HG02588 (cell line): ENCODE measurements around the gene CPN2.

Source experiments
- ATAC-seq: cut with Tn5 transposase; IDR thresholded peaks from one replicate; pipeline ENCODE4 v1.9.1; 2021; ENCODE audit warnings: mild to moderate bottlenecking, moderate library complexity; ENCODE audit not compliant: unreplicated experiment

Gene CPN2

GRCh38 chr3:194357681-194358080 is 6.6 kb upstream of the CPN2 start:
- no peak for ATAC-seq

DNA sequence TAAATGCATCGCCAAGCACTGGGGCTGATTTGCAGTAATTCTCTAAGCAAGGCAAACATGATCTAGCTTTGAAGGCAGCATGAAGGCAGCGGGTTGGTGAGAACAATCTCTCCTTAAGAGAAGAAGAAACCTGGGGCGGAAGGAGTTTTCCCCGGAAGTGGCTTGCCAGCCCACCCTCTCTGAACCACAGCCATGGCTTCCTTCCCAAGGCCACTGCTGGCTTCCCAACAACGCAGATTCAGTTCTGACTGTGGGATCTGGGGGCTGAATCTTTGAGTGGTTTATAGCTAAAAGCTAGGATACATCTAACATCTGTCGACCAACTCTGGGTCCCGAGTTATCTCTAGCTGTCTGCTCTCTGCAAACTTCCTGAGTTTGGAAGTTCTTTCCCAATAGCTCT is 4.3 kb upstream of the CPN2 start:
- no peak for ATAC-seq

GRCh38 chr3:194354315-194354714 is 3.2 kb upstream of the CPN2 start:
- ATAC-seq: no peak

GRCh38 chr3:194352667-194353246 is 1.6 kb upstream of the CPN2 start:
- no peak for ATAC-seq

GRCh38 chr3:194351952-194352536 is 916 bp upstream of the CPN2 start:
- no peak for ATAC-seq

- ATAC-seq: no peak
These were observed 429 bp downstream of the CPN2 start for GRCh38 chr3:194350726-194351071.

GRCh38 chr3:194348354-194348753 is 2.8 kb downstream of the CPN2 start:
- no peak for ATAC-seq

- no peak for ATAC-seq
These were observed 4.5 kb downstream of the CPN2 start for GRCh38 chr3:194346621-194347020.

DNA sequence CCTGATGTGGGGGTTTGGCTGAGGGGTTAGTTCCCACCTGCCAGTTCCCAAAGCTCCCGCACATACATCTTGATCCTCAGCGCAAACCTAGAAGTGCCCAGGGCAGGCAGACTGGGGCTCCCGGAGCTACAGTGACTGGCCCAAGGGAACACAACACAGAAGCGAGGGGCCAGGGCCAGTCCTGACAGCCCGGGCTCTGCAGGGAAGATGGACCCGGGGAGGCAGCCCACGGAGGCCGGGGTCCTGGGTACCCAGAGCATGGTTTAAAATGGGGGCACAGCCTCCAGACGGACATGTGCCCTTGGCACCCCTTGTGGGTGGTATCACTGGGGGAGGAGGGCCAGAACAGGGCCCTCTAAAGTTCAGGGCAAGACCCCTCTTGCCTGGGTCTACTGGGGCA is 5.1 kb downstream of the CPN2 start:
- ATAC-seq: no peak

DNA sequence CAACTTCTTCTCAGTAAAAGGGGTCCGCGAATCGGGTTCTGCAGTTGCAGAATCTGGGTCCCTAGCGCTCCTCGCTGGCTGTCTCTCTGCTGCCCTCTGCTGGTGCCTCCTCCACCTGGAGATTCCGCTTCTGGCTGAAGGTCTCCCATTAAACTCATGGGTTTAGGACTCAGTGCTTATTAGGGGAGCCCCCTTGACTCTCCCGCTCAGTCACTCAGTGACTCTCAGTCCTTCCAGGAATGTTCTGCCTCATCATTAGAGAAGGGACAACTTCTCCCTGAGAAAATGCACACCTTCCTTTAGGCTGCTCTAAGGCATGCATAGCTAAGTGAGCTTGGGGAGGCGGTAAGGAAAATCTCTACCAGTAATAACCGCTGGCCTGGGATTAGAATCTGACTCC is 7.1 kb downstream of the CPN2 start:
- ATAC-seq: peak; percentile 69

DNA sequence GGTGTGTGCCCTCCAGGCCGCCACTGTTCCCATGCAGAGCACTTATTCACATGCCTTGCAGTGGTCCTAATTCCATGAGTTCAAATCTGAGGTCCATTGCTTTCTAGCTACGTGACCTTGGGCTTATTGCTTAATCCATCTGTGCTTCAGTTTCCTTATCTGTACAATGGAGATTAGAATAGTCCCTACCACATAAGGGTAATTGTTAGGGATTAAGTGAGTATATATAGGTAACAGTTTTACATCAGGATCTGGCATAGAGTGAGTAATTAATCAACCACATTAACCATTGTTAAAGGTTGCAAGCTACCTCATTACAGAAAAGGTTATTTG is 7.6 kb downstream of the CPN2 start:
- no peak for ATAC-seq

DNA sequence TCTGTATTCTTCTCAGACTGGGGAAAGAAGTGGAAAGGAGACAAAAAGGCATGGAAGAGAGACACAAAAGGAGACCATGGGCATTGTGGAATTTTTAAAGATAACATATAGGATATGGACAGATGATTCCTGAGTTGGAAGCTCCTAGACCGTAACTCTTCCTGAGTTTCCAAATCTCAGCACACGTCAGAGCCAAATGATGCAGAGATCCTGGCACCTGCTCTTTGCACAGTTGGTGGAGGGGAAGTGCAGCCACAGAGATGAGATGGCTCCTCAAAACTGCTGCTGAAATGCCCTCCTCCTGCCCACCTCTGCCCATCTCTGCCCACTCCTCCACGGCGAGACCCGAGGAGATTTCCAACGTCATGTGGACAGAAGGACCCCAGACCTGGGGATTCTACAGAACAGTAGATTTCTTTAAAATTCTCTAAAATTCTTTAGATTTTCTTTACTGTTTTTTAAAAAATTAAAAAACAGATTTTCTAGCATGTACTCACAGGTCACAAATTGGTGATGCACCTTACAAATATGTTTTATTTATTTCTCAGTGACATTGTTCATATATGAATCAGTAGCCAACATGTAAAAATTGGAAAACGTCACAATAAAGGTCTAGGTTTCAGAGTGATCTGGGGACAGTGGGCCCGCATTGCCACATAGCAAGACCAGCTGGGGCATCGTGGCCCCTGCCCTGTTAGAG is 8.1 kb downstream of the CPN2 start:
- ATAC-seq: no peak

DNA sequence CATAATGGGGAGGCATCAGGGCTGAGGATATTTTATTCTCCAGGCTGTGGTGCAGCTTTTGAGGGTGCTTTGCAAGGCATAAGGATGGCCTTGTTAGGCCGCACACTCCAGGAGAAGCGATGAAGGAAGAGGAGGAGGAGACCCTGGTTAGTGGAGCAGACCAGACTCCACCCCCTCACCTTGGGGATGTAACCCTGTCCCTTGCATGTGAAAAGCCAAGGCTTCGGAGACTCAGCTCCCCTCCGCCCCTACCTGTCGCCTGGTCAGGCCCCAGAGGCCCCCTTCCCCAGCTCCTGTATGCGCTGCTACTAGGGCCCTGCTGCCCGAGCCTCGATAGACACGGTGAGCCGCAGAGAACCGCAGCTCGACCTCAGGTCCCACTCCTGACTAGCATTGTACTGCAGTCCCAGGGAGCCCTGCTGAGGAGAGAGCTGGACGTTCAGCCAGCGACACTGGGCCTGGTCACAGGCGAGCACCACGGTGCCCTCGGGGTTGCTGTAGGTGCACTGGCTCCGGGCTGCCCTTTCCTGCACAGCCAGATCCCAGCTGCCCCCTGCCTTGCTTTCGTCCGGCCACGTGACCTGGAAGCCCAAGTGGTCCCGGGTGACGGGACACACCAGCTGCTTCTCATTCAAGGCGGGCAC is 10.2 kb downstream of the CPN2 start:
- no peak for ATAC-seq

DNA sequence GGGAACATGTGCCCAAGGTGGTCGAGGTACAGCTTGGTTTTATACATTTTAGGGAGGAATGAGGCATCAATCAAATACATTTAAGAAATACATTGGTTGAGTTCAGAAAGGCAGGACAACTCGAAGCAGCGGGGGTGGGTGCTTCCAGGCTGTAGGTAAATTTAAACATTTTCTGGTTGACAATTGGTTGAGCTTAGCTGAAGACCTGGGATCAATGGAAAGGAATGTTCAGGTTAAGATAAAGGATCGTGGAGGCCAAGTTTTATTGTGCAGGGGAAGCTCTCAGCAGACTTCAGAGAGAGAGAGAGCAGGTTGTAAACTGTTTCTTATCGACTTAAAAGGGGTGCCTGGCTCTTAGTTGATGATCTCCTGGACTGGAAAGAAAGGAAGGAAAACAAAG is 11.3 kb downstream of the CPN2 start:
- no peak for ATAC-seq

- ATAC-seq: no peak
These were observed 11.8 kb downstream of the CPN2 start for GRCh38 chr3:194339356-194339755.

DNA sequence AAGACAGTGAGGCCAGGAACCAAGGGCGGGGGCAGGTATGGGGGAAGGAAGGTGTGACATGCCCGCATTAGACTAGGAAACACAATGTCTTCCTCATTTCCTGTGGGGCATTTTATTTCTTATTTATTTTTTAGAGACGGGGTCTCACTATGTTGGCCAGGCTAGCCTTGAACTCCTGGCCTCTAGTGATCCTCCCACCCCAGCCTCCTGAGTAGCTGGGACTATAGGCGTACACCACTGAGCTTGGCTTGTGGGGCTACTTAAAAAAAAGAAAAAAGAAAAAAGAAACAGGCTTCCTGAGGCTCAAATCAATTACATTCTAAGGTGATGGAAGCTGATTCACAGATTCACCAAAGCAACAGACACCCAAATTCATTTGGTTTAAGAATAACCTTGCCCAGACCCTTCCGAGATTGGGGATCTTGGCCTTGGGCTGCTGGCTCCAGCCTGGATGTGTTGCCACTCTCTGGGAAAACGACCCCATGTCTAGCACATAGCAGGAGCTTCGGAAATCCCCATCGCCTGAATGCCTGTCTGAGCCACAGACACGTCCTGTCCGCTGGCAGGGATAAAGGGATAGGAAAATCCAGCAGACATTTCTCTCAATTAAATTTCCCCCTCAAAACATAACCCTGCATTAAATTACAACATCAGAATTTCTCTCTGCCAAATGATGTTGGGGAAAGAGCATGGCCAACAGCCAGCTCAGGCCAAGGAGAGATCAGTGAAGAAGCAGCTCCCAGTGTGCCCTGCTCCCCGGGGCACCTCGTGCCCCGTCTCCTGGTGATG is 13.0 kb downstream of the CPN2 start:
- ATAC-seq: no peak

DNA sequence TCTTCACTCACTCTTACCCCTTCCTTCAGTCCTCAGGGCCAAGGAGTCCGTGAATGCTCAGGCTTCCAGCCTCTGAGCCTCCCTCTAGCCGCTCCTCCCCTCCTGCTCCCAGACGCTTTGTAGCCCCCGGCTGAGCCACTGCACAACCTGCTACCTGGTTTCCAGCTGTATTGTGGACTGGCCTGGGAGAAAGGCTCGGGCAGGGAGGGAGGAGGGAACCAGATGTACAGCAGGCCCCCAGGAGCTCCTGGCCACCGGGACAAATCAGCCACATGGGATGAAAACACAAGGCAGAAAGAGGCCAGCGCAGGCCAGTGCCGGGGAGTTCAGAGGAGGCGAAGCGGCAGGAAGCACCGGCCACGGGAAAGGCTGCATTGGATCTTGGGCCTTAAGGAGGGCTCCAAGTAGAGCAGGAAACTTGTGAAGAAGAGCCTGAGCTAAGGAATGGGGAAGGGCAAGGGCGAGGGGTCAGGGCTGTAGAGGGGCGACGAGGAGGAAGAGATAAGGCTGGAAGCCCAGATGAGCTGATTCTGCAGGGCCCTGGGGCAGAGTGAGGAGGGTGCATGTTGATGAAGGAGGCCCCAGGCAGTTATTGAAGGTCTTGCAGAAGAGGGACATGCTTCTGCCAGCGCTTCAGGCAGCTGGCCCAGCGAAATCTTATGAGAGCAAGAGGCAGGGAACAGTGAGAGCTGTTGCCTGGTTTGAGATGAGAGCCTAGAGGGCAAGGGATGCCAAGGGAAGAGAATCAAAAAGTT is 14.3 kb downstream of the CPN2 start:
- no peak for ATAC-seq

DNA sequence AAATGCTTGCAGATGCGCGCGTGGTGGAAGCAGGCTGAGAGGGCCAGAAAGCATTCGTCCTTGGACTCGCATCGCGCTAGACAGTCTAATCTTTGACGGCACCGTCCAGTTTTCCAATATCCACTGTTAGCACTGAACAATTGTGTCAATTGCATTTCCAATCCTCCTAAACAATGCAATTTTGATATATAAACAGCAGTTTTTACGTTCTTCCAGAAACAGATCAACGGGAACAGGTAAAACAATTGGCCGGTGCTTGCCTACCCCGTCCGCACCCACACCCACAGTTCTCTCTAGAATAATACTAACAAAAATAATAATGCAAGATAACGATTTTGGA is 17.2 kb downstream of the CPN2 start:
- no peak for ATAC-seq

- peak; percentile 93 for ATAC-seq
These were observed 17.7 kb downstream of the CPN2 start for GRCh38 chr3:194333212-194333980.

DNA sequence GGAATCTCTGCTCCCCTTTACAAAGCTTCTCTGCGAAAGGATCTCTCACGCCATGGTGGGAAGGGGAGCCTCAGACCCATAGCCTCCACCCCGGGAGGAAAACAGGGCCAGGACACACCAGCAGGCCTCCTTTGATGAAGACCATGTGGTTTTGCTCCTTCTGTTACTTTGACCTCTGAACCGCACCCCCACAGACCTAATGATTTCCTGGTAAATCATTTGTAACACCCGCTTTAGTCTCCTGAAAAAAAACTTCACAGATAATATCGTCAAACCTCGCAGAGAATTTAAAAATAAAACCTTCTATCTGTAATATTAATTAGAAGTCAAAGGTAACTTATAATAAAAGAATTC is 18.3 kb downstream of the CPN2 start:
- ATAC-seq: no peak
